G401 (cell line): ENCODE measurements around the gene CADM2. TPM values are rescaled to one million over a fixed set of nuclear protein-coding genes. Genes with fewer than 3 reads are reported as not detected.

ENCODE experiments used
- DNase-seq: peaks from one replicate; pipeline ENCODE4 v3.0.0-alpha.2; 2015; ENCODE audit warnings: low spot score
- in situ Hi-C: cut with HindIII; loops from 2 replicates; pipeline ENCODE4 v1.10.0; 2016; ENCODE audit warnings: low sequenced_read_pairs, mixed read lengths
- total RNA-seq: library from RNA; depleted of rRNA; stranded (reverse); fragments of >200 nt; shearing (Covaris generic); gene quantifications from 2 replicates; pipeline ENCODE4 v1.2.3, GENCODE V29; 2014

The CADM2 gene
- total RNA-seq, 1 experiment from 2014 or later = not detected

DNA sequence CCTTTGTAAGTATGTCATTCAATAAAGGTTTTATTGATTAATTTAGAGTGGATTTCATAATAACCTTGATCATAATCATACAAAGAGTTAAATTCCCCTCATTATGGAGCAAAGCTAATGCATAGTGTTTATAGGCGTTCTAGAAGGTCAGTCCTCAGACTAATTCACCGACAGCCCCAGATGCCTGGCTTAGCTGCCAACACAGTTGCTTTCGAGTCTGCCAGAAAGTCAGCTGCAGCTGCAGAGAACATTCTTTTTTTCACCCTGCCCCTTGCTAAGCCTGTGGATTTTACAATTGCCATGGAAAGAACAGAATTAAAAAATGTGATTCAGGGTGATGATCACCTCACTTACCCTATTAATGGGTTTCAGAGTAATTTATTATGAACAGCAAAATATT is 21.2 kb downstream of the CADM2 start:
- DNase-seq = peak; percentile 52
- in situ Hi-C loops = no loop called here

DNA sequence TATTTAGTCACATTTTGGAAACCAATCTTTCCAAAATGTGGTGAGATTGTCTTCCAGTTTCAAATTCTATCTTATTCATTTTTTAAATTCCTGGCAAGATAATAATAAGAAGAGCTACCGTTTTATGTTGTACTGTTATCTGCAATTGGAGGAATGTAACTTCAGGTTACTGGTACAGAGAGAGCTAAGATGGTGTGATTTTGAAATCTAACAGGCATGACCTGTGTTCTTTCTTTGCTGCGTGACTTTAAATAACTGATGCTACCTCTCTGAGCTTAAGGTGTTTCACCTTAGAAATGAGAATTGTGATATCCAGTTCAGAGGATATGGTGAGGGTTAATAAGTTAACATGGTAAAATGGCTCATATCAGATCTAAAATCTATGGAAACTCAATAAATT is 21.7 kb downstream of the CADM2 start:
- DNase-seq = no peak
- in situ Hi-C loops = no loop called here

DNA sequence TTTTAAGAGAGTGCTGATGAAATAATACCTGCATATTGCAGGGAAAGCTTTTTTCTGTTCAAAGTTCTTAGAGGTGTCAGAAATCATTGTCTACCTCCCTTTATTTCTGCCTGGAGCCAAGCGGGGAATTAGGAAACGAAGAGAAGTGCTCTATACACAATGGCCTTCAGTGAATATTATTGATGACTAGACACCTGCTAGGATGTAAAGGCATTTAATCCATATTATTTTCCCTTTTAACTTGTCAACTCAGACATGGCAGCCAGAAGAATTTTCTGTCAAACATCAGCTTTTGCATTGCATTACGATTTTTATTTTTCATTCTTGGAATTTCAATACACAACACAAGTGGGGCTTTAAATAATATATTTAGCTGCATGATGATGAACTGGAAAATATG is 24.7 kb downstream of the CADM2 start:
- in situ Hi-C loops = no loop called here
- DNase-seq = no peak

DNA sequence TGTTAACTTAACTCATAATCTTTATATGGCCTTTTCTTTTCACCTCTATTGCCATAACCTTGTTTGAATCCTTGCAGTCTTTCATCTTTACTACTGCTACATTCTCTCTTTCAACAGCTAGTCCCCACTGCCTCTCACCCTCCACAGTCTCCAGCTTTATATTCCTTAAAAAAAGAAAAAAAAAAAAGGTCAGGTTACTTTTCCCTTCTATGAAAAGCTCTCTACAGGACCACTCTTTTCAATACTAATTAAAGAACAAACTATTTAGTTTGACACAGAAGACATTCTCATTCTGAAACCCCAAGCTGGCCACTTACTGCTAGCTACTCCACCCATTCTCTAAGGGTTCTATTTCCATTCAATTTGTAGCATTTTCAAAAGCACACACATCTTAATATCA is 25.6 kb downstream of the CADM2 start:
- in situ Hi-C loops = no loop called here
- DNase-seq = no peak

DNA sequence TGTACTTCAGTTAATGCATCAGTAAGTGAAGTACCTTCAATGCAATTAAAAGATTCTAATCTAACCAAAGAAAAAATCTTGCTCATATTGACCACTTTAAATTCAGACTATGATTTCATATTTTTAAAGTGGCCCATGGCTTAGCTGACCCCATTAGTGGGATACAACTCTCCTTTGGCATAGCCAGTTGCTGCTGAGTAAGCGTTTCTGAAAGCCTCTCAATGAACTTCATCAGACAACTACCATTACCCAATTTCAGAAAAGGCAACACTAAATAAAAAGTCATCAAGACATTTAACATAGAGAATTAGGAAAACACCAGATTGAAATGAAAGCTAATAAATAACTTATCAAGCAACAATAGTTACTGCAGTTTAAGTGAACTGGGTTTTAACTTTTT is 27.0 kb downstream of the CADM2 start:
- DNase-seq = no peak
- in situ Hi-C loops = no loop called here

DNA sequence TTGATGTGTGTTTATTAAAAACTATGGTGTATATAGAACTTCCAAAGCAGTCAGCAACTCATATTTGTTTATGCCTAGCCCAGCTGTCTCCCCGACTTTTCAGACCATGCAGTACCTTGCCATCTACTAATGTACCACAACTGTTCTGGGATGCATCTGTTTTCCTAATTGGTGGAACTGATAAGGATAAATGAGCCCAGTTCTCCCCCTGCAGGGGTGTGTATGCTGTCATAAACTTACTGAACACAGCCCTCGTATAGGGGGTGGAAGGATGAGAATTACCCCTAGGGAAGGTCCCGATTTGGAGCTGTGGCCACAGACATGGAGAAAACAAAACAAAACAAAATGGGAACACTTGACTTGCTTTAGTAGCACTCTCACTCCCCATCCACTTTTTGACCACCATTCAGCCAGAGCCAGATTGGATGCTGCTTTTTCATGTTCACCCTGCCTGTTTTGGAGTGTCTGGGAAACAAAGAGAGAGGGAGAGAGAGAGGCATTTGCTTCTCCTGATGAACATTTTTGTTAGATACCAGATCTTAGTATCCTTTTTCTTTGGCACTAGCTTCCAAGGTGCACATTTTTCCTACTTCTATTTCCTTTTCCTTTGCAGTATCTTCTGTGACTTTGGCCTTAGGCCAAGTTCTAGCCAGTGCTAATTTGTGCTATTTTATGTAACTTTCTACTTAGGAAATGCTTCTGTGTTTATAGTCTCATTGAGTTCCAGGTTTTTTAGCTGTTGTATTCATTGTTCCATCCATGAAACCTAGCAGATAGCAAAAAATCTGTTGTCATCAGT is 29.1 kb downstream of the CADM2 start:
- in situ Hi-C loops = no loop called here
- peak; percentile 66 for DNase-seq

DNA sequence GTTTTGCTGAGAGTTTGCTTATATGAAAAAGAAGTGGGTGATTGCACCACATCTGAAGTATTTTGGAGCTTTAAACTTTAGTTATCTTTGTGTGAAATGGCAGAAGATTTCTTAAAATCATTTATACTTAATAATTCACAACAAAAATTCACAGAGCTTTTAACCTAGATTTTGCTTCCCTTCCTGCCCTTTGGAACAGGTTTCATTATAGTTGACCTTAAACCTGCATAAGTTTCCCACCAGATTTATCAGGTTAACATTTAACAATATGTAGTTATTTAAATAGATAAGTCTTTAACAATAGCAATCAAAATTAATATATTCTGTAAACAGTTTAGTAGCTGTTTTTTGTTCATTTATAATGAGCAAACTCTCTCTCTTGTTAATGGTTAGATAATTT is 30.3 kb downstream of the CADM2 start:
- DNase-seq = no peak
- in situ Hi-C loops = no loop called here

DNA sequence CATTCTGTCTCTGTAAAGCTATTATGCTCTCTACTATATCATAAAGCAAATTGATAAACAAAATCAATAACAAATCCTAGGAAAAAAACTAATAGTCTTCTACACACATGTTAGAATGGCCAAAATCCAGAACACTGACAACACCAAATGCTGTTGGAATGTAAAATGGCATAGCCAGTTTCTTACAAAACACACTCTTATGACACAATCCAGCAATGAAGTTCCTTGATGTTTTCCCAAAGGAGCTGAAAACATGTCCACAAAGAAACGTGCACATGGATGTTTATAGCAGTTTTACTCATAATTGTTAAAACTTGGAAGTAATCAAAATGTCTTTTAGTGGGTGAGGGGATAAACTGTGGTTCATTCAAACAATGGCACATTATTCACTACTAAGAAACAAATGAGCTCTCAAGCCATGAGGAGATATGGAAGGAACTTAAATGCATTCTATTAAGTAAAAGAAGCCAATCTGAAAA is 32.7 kb downstream of the CADM2 start:
- in situ Hi-C loops = no loop called here
- DNase-seq = no peak

DNA sequence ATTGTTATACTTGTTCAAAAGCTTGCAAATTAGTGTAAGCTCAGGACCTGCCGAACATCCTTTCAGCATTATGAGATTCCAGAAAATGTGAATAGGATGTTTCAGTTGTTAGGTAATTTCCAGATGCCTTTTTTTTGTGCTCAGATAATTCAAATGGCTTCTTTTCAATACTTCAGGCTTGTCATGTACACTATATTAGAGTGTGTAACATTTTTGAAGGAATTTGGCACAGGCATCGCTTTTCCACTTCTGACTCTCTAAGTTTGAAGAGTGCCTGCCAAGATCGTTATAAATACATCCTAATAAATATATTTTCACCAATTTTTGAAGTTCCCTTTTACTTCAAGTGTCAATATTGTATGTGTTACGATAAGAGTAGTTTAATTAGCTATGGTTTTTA is 35.2 kb downstream of the CADM2 start:
- in situ Hi-C loops = no loop called here
- DNase-seq = no peak

DNA sequence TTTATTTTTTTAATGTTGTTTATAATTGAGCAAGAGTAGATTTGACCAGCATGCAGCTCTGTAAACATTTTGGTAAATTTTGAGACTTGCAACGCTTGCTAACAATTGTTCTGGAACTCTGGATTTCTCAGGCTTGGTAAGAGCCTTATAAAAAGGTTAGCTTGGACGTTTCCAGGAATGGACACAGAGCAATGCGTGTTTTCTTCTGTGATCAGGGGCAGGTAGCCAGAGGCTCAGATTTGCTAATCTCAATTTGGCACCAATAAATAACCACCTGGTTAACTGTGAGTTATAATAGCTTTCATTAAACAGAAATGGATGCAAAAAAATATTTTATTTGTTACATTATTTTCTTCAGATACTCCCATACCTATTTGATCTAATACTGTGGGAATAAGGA is 39.8 kb downstream of the CADM2 start:
- in situ Hi-C loops = no loop called here
- DNase-seq = peak; percentile 90

DNA sequence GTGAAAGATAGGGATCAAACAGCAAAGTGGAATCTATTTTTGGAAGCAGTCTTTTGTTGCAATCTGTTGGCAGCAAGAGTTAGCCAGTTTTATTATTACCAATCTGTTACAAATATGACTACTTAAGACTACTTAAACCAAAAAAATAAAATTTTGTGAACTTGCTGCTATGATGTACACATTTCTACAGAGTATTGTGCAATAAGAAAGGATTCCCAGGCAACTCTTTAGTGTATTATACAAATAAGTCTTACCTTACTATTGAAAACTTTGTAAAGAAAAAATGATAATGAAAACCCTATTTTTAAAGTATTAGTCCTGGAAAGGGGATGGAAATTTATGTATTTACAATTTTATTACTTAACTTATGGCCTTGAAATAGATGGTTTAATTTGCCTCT is 44.7 kb downstream of the CADM2 start:
- in situ Hi-C loops = no loop called here
- DNase-seq = no peak

DNA sequence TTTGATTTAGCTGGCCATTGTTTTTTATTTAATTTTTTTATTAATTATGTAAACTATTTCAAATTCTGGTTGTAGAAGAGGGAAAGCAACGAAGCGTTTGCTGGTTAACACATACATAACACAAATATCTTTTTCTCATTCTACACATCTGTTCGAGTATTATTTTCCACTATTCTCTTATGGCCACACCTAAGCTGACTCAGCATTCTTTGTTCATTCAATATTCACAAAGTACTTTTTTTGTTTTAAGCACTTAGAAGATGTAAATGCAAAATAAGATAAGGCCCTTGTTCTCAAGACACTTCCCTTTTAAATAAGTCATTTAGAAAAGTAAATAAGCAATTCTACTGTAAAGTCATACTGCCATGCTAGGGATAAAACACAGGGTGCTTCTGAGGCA is 45.4 kb downstream of the CADM2 start:
- in situ Hi-C loops = no loop called here
- DNase-seq = no peak

DNA sequence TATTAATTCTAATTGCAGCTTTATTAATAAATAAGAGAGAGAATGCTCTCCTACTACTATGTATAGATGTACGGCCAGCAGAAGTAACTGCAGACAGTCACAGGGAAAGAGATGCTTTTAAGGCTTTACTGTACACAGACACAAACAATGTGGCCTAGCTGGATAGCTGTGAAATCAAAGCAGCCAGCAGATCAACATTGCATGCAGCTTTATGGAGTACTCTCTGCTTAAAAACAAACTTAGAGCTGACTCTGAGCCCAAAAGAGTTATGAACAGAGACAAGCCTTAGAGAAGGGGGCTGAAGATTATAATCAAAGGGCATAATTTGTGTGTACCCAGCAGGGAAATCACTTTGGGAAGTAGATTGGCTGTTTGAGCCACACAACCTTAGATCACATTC is 47.2 kb downstream of the CADM2 start:
- in situ Hi-C loops = no loop called here
- peak; percentile 42 for DNase-seq

DNA sequence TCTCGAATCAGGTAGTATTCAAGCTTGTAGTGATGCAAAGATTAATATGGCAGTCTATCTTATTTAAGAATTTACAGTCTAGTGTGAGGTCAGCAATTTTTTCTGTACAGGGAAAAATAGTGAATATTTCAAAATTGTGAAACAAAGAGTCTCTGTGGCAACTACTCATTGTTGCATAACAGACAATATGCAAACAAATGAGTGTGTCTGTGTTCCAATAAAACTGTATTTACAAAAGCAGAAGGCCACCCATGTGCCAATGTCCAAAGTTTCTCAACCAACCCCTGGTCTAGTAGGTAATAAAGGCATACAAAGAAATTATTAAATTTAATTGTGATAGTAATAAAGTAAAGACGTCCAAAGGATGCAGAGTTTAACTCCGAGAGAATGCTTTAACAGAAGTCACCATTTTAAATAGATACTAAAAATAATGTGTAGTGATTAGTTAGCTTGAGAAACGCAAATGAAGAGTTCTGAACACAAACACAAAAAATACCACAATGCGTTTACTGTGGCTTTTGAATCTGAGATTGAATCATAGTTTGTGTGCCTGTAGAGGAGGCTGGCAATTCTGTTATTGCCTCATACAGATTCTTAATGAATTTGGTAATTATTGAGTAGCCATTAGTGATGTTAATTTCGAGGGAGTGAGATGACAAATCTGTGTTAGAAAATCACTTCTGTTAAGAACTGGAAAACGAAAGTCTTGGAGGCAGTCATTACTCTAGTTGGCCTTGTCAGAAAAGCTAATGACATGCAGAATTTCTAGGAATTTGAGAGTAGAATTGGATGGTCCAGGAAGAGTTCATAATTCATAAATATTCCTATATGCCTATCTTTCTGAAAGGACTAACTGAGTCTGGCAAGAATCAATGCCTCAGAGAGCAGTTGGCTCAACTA is 48.7 kb downstream of the CADM2 start:
- DNase-seq = no peak
- in situ Hi-C loops = no loop called here

DNA sequence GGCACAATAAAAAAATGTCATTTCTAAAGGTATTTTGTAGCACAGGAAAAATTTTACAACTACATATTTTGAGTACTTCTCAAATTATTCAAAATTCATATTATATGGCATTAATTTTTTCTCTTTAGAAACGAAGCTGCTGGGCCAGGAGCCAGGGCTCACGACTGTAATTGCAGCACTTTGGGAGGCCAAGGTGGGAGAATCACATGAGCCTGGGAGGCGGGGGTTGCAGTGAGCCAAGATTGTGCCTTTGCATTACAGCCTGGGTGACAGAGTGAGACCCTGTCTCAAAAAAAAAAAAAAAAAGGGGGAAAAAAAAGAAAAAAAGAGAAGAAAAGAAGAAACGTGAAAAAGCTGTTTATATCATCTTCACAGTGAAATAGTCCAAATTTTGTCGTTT is 62.0 kb downstream of the CADM2 start:
- no peak for DNase-seq
- in situ Hi-C loops = no loop called here

DNA sequence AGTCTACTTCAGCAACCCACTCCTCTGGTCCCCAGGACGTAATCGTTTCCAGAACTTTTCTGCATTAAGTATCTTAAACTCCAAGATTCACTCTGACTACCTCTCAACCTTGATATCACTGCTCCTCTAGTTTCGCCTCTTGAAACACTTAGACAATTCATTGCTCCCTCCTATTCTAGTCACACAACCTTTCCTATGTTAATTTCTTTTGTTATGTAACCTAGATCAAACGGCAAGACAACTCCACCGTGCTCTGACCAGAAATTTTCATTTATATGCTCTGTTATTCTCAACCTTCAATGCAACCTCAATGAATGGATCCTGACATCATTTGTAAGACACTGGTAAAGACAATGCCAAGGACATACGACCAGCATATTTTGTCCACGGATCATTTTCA is 71.3 kb downstream of the CADM2 start:
- in situ Hi-C loops = no loop called here
- DNase-seq = no peak

DNA sequence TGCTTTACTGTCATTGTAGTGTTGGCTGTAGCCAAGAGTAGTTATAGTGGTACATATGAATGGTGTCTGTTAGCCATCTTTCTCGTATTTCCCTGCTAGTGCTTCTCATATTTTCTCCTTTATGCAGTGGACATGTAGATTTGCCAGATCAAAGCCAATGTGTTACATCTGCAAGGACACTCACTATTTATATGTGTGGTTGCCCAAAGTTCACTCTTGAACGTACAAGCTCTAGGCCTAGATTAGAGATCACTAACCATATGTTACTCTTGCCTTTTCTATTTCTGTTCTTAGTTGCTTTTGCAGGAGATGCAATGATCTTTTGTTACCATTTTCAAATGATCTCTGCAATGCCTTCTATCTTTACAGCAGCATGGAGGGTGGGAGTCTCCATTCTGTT is 78.4 kb downstream of the CADM2 start:
- in situ Hi-C loops = no loop called here
- no peak for DNase-seq

DNA sequence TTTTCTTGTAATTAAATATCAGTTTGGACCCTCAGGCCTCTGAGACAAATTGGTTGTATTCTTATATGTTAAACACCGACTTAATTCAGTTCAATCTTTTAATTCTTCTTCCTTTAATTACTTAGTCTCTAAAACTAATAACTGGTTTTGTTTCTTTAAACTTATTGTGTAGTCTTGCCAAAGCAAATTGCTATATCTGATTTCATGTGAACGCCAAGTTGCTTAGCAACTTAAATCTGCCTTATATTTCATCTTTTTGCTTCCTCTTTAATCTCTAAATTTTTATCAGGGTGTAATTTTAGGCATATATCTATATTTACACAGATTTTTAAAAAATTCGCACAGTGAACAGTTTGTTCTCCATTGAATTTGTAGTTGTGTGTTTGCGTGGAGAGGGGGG is 82.2 kb downstream of the CADM2 start:
- DNase-seq = no peak
- in situ Hi-C loops = no loop called here

DNA sequence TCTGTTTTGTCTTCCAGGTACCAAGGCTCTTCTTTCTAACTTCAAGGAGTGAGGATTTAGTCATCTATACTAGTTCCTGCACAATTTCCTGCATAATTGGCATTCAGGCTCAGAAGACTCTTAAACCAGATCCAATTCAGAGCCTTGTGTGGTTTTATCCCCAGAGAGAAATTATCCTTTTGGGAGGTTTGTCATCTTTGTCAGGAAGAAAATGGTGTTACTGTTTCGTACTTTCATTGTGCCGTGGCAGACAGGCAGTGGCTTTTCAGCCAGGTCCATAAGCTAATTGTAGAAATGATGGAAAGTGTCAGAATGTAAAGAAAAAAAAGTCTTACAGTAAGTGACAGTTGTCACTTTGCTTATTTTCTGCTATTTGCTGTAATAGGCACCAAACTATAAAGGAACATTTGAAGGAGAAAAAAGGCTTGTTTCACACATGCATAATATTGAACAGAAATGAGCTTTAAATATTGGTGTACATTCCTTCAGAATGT is 82.8 kb downstream of the CADM2 start:
- DNase-seq = no peak
- in situ Hi-C loops = no loop called here

DNA sequence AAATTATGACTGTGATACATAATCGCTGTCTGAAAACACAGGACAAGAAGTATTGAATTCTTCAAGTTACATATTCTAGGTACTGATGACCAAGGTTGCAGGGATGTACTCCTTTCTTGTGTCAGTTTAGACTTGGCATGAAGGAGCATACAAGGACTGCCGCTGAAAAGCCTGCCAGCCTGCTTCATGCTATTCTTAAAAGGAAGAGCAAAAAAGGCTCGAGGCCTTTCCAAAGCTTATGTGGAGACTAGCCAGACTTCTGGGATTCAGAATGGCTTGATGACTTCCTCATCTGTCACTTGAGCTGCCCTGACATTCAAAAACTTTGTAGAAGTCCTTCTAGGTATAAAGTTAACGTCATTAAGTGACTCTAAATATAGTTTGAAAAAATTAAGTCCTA is 92.0 kb downstream of the CADM2 start:
- in situ Hi-C loops = no loop called here
- peak; percentile 65 for DNase-seq
